SH-SY5Y (cell line): Measurements from ENCODE around the gene MPZL3.

Source experiments
- GATA2 ChIP-seq: IDR thresholded peaks from 2 replicates; pipeline ENCODE4 v1.6.1; 2011; ENCODE audit warnings: mild to moderate bottlenecking, low read depth, low read length
- GATA3 ChIP-seq: IDR thresholded peaks from 2 replicates; pipeline ENCODE4 v1.6.1; 2011; ENCODE audit warnings: low read depth, mild to moderate bottlenecking, low read length, moderate library complexity

DNA sequence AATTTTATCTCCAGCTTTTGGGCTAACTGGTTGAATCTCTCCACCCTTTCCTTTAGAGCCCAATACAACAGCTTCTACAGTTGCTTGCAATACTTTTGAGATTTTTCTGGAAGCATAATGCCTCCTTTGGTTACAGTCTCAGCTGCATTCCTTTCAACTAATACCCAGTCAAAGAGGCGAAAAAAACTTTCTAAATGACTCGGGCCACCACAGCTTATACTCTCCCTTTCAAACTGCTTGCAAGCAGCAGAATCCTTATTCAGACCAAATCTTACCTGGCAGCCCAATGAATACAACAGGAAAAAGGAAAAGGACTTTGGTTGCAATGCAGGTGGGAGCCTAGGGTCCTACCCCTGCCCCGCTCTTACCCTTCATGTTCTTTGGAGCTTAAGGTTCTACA is 43.1 kb downstream of the MPZL3 start:
- no peak for TF ChIP-seq GATA2
- no peak for TF ChIP-seq GATA3
